GM18517 (cell line): ENCODE measurements around the gene SPATA6L.

Source experiments
- ATAC-seq: cut with Tn5 transposase; IDR thresholded peaks from one replicate; pipeline ENCODE4 v1.9.1; 2021; ENCODE audit warnings: mild to moderate bottlenecking, moderate library complexity; ENCODE audit not compliant: unreplicated experiment

Gene SPATA6L

DNA sequence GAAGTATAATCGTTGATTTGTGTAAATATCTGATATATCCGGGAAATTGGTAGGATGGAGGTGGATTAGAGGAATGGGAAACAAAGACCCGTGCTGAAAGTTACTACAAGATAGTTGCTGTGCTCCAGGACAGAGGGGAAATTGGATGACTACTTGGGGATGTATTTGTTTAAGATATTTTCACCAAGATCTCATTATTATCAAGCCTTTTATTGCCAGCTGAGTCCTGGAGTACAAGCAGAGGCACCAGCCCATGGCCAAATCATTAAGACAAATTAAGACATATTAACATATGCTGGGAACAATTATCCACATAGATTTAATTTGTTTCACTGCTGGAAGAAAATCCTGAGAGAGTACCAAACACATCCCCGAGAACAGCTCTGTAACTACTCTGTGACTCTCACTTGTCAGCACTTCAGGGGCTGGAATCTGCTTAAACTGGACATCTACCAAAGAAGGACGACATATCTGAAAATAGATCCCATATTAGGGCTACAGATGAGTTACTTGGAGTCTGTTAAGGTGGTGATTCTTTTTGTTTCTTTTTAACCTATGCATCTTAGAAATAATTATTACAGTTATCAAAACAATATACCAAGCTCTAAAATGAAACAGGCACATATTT is 107.8 kb downstream of the SPATA6L start:
- no peak for ATAC-seq

DNA sequence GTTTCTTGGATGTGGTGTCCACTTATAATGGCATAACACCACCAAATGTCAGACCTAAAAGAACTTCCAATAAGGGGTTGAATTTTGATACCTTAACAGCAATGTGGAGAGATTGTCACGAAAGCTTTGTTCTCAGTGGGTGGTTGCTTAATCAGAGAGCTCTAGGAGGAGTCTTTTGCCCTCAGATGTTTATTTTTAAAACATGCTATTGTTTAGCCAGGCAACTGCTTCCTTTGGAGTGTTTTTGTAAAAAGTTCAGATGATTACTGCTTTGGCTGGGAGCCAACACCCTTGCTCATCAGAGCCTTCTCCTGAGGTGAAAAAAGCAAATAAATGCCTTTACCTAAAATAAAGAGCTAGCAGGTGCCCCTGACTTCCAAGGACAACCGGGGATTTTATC is 111.0 kb downstream of the SPATA6L start:
- no peak for ATAC-seq

DNA sequence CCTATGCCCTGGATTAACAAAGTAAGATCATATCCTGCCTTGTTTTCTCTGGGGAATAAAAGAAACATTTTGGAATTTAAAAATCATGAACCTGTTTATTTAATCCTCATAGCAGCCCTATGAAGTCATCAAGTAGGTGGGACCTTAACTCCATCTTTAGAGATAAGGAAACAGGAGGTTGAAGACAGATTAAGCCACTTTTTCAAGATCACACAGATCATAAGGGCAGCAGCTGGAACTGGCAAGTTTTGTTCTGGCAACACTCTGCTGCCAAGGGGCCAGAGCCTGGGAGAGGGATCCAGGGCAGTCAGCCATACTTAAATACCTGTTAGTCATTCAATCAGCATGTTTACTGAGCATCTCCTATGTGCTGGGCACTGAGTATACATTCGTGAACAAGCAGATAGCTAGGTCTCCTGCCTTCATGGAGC is 112.3 kb downstream of the SPATA6L start:
- ATAC-seq, result no peak

DNA sequence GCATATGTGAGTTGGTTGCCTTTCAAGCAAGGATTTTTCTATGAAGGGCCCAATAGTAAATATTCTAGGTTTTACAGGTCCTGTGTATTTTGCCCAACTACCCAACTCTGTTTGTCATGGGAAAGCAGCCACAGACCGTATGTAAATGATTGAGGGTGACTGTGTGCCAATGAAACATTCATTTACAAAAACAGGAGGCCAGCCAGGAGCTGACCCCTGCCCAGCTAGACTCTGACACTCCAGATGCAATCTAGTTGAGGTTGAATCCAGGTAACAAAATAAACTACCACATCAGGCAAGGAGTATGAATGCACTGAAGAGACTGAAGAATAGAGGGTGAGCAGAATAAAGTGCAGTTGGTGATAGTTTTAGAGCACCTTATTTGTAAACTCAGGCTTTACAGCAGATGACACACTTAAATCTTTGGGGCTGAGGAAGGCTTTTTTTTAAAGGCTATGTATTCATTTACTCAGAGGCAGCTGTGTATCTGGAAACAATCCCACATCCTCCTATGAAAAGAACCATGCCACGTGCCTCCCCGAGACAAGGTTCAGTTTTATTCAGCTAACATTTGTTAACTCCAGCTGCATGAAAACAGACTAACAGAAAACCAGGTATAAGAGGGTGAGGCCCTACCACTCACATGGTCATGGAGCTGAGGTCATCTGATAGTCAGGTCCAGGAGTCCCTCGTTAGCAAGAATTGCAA is 115.3 kb downstream of the SPATA6L start:
- ATAC-seq, result no peak

DNA sequence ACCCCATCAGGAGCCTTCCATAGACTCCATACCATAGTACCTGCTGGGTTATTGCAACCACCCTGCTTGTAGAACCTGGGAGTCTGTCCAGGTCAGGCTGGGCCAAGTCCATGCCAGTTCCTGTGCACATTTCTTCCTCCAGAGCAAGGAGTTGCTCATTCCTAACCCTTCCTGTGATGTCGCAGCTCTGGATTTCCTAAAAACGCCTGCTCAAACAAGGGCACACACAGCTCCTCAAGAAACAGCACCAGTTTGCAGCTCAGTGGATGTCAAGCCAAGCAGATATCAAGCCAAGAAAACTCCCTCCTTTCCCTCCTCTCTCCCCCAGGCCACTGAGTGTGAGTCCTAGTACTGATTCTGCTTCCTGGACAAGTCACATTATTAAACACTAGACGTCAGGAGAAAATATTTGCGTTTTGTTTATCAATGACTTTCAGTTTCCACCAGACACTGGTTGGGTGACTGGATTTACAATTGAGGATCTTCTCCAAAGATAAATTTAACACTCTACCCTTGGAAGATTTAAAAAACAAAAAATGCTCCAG is 116.5 kb downstream of the SPATA6L start:
- no peak for ATAC-seq

DNA sequence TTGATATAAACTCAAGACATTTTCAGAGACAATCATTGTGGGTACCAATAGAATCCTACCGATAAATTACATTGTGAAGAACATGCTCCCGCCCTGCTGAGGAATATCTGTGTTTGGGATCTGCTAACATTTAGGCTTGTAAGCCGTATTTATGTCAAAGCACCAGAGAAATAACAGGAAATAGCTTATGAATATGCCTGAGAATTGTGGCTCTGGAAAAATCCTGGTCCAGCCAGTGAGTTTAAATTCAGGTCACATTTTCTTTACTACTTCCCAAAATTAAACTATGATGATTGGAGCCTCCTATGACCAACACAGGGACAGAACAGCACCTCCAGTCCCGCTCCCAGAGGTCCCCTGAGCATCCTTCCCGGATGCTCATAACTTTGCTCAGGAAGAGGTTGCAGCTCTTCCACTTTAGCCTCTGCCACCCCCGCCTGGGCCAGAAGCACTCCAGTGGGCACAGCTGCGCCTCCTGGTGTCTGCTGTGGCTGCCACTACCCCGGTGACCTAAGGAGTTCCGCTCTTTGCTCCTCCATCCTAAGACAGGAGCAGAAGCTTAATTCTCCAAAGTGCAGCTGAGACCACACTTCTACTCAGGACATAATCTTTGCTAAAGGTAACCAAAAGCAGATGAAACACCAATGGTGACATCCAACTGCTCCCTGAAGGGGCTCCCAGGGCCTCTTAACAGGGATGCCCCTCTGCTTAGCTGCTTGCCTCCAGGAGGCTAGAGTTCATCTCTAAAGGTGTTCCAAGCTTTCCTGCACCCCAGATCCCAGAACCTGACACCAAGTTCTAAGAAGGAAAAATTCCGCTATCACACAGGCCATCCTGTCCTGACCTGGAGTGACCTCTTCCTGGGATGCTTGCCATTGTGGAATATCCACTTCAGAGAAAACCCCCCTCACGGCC is 117.2 kb downstream of the SPATA6L start:
- no peak for ATAC-seq
